Measurements from ENCODE around the gene PCNX1. TPM values are rescaled to one million over a fixed set of nuclear protein-coding genes. Genes with fewer than 3 reads are reported as not detected.

PCNX1 gene
- total RNA-seq, 1 donor from 2014 or later, result 56.0 TPM

DNA sequence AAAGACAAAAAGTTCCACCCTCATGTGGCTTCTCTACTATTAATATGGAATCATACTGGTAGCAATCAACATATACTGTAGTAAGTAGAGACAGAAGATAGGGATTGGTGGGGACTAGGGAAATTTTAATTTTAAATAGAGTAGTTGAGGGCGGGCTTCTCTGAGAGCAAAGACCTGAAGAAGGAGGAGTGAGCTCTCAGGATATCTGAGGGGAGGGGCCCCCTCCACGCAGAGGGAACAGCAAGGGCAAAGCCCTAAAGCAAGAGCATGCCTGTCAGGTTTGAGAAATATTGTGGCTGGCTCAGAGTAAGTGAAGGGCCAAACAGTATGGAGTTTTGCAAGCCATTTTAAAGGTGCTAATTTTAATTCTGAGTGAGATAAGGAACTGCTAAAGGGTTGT is 64.3 kb downstream of the PCNX1 start:
- intact Hi-C loops (cut with micrococcal nuclease), result no loop called here
- Mint-ChIP-seq H3K4me3 (no peak overlapping the region), H3K9me3 (no peaks in the 10 kb centered on the region), H3K27ac (no peak overlapping the region), H3K36me3 (ENCODE audit: low read depth) (peaks cover 18% of the 10 kb centered on the region), H3K4me1 (peaks cover 18% of the 10 kb centered on the region), H3K27me3 (no peaks in the 10 kb centered on the region)
- no peak for DNase-seq

- Mint-ChIP-seq H3K9me3 (no peaks in the 10 kb centered on the region), H3K4me1 (peaks cover 18% of the 10 kb centered on the region), H3K4me3 (no peak overlapping the region), H3K27me3 (no peaks in the 10 kb centered on the region), H3K27ac (peak overlapping the region; percentile 17), H3K36me3 (ENCODE audit: low read depth) (peaks cover 26% of the 10 kb centered on the region)
- intact Hi-C loops (cut with micrococcal nuclease), result loop anchor here (1.0 to 2.0 kb wide), 4 partner anchors 65 to 350 kb away; partner anchors contain the start of gene PCNX1
- peak; percentile 94 for DNase-seq
Measured at GRCh38 chr14:70972107-70972976, 65.1 kb downstream of the PCNX1 start.

GRCh38 chr14:70976591-70976990 is 69.3 kb downstream of the PCNX1 start:
- no peak for DNase-seq
- intact Hi-C loops (cut with micrococcal nuclease), result no loop called here

DNA sequence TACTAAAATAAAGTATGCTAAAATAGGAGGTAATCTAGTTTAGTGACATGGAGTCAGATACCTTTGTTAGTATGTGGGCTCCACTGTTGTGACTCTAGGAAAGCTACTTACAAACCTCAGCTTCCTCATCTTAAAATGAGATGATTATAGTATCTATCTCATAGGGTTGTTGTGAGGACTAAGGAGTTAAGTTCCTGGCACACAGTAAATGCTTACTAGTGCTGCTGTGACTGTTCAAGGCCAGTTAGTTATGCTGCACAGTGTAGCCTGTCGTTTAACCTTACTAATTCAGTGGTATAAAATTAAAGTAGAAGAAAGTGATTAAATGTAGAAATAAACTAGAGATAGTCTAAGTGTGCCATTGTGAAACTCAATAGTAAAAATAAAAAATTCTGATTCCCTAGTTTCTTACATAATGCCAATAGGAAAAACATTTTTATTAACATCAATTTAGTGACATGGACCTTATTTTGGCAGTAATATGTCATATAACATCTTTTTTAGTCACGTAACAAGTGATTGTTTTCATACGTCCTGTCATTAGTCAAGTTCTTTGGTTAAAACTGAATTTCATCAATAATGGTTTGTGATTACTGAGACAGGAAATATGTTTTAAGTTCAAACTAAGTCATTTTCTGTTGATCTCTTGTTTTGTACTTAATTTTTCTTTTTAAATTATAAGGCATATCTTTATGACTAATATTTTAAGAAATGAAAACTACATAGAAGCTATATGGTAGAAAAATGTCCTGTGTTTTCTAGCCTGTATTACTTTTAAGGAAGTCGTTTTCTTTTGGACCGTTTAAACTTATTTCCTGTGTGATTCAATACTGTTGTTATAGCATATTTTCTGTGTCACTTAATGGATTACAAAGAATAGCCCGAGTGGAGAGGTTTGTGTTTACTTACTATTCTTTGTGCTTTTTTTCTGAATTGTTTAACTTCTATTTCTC is 74.0 kb downstream of the PCNX1 start:
- peak overlapping the region; percentile 60 for H3K27ac Mint-ChIP-seq
- peaks cover 23% of the 10 kb centered on the region for H3K4me1 Mint-ChIP-seq
- intact Hi-C loops (cut with micrococcal nuclease), result no loop called here
- no peak for DNase-seq
- peaks cover 30% of the 10 kb centered on the region for H3K36me3 Mint-ChIP-seq (ENCODE audit: low read depth)
- peak overlapping the region; percentile 56 for H3K4me3 Mint-ChIP-seq
- H3K9me3 Mint-ChIP-seq, result no peaks in the 10 kb centered on the region
- H3K27me3 Mint-ChIP-seq, result no peaks in the 10 kb centered on the region

More at GRCh38 chr14:70976591-70976990, 69.3 kb downstream of the PCNX1 start:
- peaks cover 30% of the 10 kb centered on the region for H3K36me3 Mint-ChIP-seq (ENCODE audit: low read depth)
- H3K4me1 Mint-ChIP-seq, result peaks cover 24% of the 10 kb centered on the region
- no peak overlapping the region for H3K27ac Mint-ChIP-seq
- H3K27me3 Mint-ChIP-seq, result no peaks in the 10 kb centered on the region
- no peaks in the 10 kb centered on the region for H3K9me3 Mint-ChIP-seq
- no peak overlapping the region for H3K4me3 Mint-ChIP-seq

GRCh38 chr14:70982200-70982599 is 74.9 kb downstream of the PCNX1 start:
- Mint-ChIP-seq H3K4me3 (no peak overlapping the region), H3K9me3 (no peaks in the 10 kb centered on the region), H3K36me3 (ENCODE audit: low read depth) (peaks cover 22% of the 10 kb centered on the region), H3K4me1 (peaks cover 25% of the 10 kb centered on the region), H3K27ac (no peak overlapping the region), H3K27me3 (no peaks in the 10 kb centered on the region)
- intact Hi-C loops (cut with micrococcal nuclease), result no loop called here
- no peak for DNase-seq

DNA sequence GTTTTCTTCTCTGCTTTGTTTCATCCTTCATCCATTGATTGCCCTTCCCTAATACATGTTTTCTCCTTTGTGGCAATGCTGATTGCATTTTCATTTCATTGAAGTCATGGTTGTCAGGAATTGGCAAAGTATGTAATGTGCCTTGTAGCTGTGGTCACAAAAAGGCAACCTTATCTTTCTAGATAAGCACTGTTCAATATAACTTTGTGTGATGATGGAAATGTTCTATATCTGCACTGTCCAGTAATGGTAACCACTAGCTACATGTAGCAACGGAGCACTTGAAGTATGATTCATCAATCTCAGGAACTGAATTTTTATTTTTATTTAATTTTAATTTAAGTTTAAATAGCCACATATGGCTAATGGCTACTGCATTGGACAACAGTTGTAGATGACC is 79.8 kb downstream of the PCNX1 start:
- Mint-ChIP-seq H3K9me3 (no peaks in the 10 kb centered on the region), H3K27me3 (no peaks in the 10 kb centered on the region), H3K27ac (no peak overlapping the region), H3K4me3 (no peak overlapping the region), H3K36me3 (ENCODE audit: low read depth) (peaks cover 10% of the 10 kb centered on the region), H3K4me1 (peaks cover 18% of the 10 kb centered on the region)
- intact Hi-C loops (cut with micrococcal nuclease), result no loop called here
- DNase-seq, result no peak

GRCh38 chr14:70988452-70988851 is 81.2 kb downstream of the PCNX1 start:
- Mint-ChIP-seq H3K9me3 (no peaks in the 10 kb centered on the region), H3K27ac (peak overlapping the region; percentile 9), H3K27me3 (no peaks in the 10 kb centered on the region), H3K36me3 (ENCODE audit: low read depth) (peaks cover 12% of the 10 kb centered on the region), H3K4me3 (peak overlapping the region; percentile 57), H3K4me1 (peaks cover 13% of the 10 kb centered on the region)
- intact Hi-C loops (cut with micrococcal nuclease), result no loop called here
- no peak for DNase-seq

DNA sequence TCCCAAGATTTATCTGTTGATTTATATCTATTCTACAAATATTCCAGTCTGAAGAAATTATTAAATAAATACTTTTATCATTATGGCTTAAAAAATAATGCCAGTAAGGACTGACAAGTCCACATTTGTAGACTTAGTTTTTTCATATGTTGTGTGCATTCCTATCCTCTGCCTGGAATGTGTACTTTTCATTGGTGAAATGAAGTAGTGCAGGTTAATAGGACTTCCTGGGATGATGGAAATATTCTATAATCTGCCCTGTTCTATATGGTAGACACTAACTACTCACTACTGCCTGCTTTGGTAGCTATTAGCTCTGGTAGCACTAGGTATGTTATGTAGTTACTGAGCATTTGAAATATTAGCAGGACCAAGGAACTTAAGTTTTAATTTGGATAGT is 86.7 kb downstream of the PCNX1 start:
- no peak for DNase-seq
- Mint-ChIP-seq H3K4me3 (no peak overlapping the region), H3K4me1 (peaks cover 11% of the 10 kb centered on the region), H3K27me3 (no peaks in the 10 kb centered on the region), H3K36me3 (ENCODE audit: low read depth) (peaks cover 15% of the 10 kb centered on the region), H3K27ac (no peak overlapping the region), H3K9me3 (no peaks in the 10 kb centered on the region)
- intact Hi-C loops (cut with micrococcal nuclease), result no loop called here

GRCh38 chr14:70995211-70995610 is 88.0 kb downstream of the PCNX1 start:
- Mint-ChIP-seq H3K4me3 (no peak overlapping the region), H3K9me3 (no peaks in the 10 kb centered on the region), H3K27me3 (no peaks in the 10 kb centered on the region), H3K27ac (no peak overlapping the region), H3K4me1 (peaks cover 20% of the 10 kb centered on the region), H3K36me3 (ENCODE audit: low read depth) (peaks cover 15% of the 10 kb centered on the region)
- no peak for DNase-seq
- intact Hi-C loops (cut with micrococcal nuclease), result no loop called here

DNA sequence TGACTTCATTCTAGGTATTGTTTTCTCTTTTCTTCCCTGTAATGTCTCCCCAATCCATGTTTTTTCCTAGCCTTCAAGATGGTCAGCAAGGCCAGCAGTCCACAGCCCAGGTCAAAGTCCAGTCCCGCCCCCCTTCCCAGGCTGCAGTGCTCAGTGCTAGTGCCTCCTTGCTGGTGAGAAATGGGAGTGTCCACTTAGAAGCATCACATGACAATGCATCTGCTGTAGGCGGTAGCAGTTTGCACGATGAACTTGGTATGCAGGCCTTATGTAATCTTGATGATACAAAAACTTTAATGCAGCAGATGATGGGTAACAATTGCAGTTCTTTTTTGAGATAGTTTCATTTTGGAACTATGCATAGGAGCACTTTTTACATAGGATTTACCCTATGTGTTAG is 88.4 kb downstream of the PCNX1 start:
- no peak overlapping the region for H3K4me3 Mint-ChIP-seq
- H3K27ac Mint-ChIP-seq, result no peak overlapping the region
- DNase-seq, result no peak
- peaks cover 19% of the 10 kb centered on the region for H3K4me1 Mint-ChIP-seq
- peaks cover 15% of the 10 kb centered on the region for H3K36me3 Mint-ChIP-seq (ENCODE audit: low read depth)
- H3K9me3 Mint-ChIP-seq, result no peaks in the 10 kb centered on the region
- no peaks in the 10 kb centered on the region for H3K27me3 Mint-ChIP-seq
- intact Hi-C loops (cut with micrococcal nuclease), result no loop called here

DNA sequence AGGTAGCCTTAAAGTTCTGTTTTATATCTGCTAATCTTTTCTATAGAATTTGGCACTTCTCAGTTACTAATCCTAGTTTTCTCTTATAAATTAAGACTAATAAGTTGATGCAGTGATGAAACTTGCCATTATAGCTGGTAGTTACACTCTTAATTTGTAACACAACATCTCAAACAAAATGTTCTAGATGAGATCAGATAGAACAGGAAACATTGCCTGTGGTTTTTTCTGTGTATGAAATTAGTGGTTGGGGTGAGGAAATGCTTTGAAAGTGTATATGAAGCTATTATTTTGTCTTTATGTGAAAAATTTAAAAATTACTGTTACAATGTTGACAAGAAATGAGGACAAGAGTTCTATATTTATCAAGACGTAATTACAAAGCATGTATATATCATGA is 91.9 kb downstream of the PCNX1 start:
- peak overlapping the region; percentile 4 for H3K4me3 Mint-ChIP-seq
- H3K36me3 Mint-ChIP-seq (ENCODE audit: low read depth), result peaks cover 27% of the 10 kb centered on the region
- no peaks in the 10 kb centered on the region for H3K9me3 Mint-ChIP-seq
- DNase-seq, result no peak
- peaks cover 31% of the 10 kb centered on the region for H3K4me1 Mint-ChIP-seq
- intact Hi-C loops (cut with micrococcal nuclease), result no loop called here
- no peak overlapping the region for H3K27ac Mint-ChIP-seq
- no peaks in the 10 kb centered on the region for H3K27me3 Mint-ChIP-seq

DNA sequence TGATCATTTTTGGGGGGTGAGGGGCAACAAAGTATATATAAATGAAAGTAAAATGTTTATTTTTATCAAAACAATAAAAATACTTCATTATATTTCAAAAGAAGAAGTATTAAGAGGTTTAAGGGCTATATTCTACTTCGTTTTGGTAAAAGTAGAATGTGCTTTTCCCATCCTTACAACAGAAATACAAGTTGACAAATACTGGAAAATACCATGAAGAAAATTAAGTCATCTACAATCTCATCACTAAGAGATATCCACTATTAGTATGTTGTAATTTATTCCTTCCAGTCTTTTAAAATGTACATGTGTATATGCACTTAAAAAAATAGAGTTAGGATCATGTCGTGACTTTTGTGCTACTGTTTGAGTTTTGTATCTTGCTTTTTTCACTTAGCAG is 92.8 kb downstream of the PCNX1 start:
- Mint-ChIP-seq H3K9me3 (no peaks in the 10 kb centered on the region), H3K36me3 (ENCODE audit: low read depth) (peaks cover 33% of the 10 kb centered on the region), H3K4me3 (no peak overlapping the region), H3K27me3 (no peaks in the 10 kb centered on the region), H3K4me1 (peaks cover 35% of the 10 kb centered on the region), H3K27ac (no peak overlapping the region)
- DNase-seq, result no peak
- intact Hi-C loops (cut with micrococcal nuclease), result no loop called here

DNA sequence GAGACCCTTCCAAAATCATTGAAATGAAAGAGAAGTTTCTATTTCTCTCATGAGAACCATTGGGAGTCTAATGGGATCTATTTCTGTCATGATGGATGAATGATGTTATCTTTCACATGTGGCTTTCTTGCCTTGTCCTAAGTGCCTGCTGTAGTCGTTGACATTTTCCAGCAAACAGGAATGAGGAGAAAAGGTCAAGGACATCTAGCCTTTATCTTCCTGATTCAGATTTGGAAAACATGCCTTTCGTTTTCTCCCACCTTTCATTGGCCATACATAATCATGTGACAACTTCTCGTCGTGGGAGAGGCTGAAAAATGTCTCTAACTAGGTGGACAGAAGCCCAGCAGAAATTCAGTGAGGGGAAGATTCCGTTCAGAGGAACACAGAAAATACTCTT is 94.5 kb downstream of the PCNX1 start:
- H3K27ac Mint-ChIP-seq, result no peak overlapping the region
- H3K9me3 Mint-ChIP-seq, result no peaks in the 10 kb centered on the region
- H3K36me3 Mint-ChIP-seq (ENCODE audit: low read depth), result peaks cover 25% of the 10 kb centered on the region

GRCh38 chr14:71003156-71003555 is 95.9 kb downstream of the PCNX1 start:
- Mint-ChIP-seq H3K9me3 (no peaks in the 10 kb centered on the region), H3K27ac (no peak overlapping the region), H3K27me3 (no peaks in the 10 kb centered on the region), H3K4me3 (no peak overlapping the region), H3K36me3 (ENCODE audit: low read depth) (peaks cover 23% of the 10 kb centered on the region), H3K4me1 (peaks cover 29% of the 10 kb centered on the region)
- intact Hi-C loops (cut with micrococcal nuclease), result no loop called here
- no peak for DNase-seq

More for the DNA sequence above, 94.5 kb downstream of the PCNX1 start:
- Mint-ChIP-seq H3K27me3 (no peaks in the 10 kb centered on the region), H3K4me3 (no peak overlapping the region), H3K4me1 (peaks cover 31% of the 10 kb centered on the region)
- DNase-seq, result no peak
- intact Hi-C loops (cut with micrococcal nuclease), result no loop called here

Measured in activated CD4-positive, alpha-beta T cell treated with anti-CD3 and anti-CD28 coated beads, Interleukin-2, amount 10 ng/mL, durations not matched to agents 24 days and 14 days (primary cell).